Liver (tissue), 3 donors: ENCODE measurements around the gene GRK2.

Experiments used
- EGR1 ChIP-seq, 2 donors: IDR thresholded peaks; 2 replicates each; pipeline ENCODE4 v1.6.1; 2016 to 2018; ENCODE audit warnings: antibody characterized with exemption in 2 of 2, low read depth in 2 of 2
- FOXA1 ChIP-seq: IDR thresholded peaks from 2 replicates; pipeline ENCODE4 v1.6.1; 2016; ENCODE audit warnings: antibody characterized with exemption
- GABPA ChIP-seq, 2 donors: IDR thresholded peaks in 1 of 2; conservative IDR thresholded peaks in 1 of 2; 2 replicates each; pipeline ENCODE4 v1.6.1; 2016; ENCODE audit warnings: antibody characterized with exemption in 2 of 2, mild to moderate bottlenecking in 1 of 2, moderate library complexity in 1 of 2
- RAD21 ChIP-seq, 2 donors: IDR thresholded peaks; 2 replicates each; pipeline ENCODE4 v1.6.1; 2016; ENCODE audit warnings: antibody characterized with exemption in 2 of 2, mild to moderate bottlenecking in 2 of 2
- SP1 ChIP-seq: IDR thresholded peaks from 2 replicates; pipeline ENCODE4 v1.6.1; 2018; ENCODE audit warnings: antibody characterized with exemption, mild to moderate bottlenecking
- TAF1 ChIP-seq: conservative IDR thresholded peaks from 2 replicates; pipeline ENCODE4 v1.6.1; 2016; ENCODE audit warnings: antibody characterized with exemption, mild to moderate bottlenecking
- YY1 ChIP-seq: IDR thresholded peaks from 2 replicates; pipeline ENCODE4 v1.6.1; 2016; ENCODE audit warnings: antibody characterized with exemption, mild to moderate bottlenecking
- TF ChIP-seq, protein P1 (sequence below): fragments of 150-350 bp; IDR thresholded peaks from 2 replicates; pipeline ENCODE4 v1.5.1; 2017; ENCODE audit warnings: improper control_type of control experiment, low read depth, low read length; ENCODE audit not compliant: missing input control
- TF ChIP-seq, protein P2 (sequence below): IDR thresholded peaks from 2 replicates; pipeline ENCODE4 v1.6.1; 2016; ENCODE audit warnings: antibody characterized with exemption
- TF ChIP-seq, protein P3 (sequence below): IDR thresholded peaks from 2 replicates; pipeline ENCODE4 v1.6.1; 2016; ENCODE audit warnings: antibody characterized with exemption, mild to moderate bottlenecking
- TF ChIP-seq, protein P4 (sequence below): IDR thresholded peaks from 2 replicates; pipeline ENCODE4 v1.6.1; 2016; ENCODE audit warnings: antibody characterized with exemption
- TF ChIP-seq, protein P5 (sequence below): IDR thresholded peaks from 2 replicates; pipeline ENCODE4 v1.6.1; 2016; ENCODE audit warnings: antibody characterized with exemption
- donor health status: healthy.
- donor health status: healthy.

DNA sequence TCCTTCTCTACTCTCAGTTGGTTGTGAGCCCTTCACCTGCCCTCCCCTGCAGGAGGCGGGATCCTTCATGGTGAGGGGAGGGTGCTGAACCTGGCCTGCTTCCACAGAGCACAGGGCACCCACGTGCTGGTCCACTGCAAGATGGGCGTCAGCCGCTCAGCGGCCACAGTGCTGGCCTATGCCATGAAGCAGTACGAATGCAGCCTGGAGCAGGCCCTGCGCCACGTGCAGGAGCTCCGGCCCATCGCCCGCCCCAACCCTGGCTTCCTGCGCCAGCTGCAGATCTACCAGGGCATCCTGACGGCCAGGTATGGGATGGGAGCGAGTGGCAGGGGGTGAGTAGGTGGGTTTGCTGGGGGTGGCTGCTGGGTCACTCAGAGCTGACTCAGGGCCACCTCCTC, 43.4 kb downstream of the GRK2 start:
- TF ChIP-seq GABPA (IDR thresholded peaks at IDR 0.05 in 1 of 2, conservative IDR thresholded peaks at IDR 0.05 in 1 of 2) = no peak
- TF ChIP-seq, protein P1, sequence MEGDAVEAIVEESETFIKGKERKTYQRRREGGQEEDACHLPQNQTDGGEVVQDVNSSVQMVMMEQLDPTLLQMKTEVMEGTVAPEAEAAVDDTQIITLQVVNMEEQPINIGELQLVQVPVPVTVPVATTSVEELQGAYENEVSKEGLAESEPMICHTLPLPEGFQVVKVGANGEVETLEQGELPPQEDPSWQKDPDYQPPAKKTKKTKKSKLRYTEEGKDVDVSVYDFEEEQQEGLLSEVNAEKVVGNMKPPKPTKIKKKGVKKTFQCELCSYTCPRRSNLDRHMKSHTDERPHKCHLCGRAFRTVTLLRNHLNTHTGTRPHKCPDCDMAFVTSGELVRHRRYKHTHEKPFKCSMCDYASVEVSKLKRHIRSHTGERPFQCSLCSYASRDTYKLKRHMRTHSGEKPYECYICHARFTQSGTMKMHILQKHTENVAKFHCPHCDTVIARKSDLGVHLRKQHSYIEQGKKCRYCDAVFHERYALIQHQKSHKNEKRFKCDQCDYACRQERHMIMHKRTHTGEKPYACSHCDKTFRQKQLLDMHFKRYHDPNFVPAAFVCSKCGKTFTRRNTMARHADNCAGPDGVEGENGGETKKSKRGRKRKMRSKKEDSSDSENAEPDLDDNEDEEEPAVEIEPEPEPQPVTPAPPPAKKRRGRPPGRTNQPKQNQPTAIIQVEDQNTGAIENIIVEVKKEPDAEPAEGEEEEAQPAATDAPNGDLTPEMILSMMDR = no peak
- TF ChIP-seq YY1 = no peak
- no peak for TF ChIP-seq FOXA1
- no peak for TF ChIP-seq TAF1
- TF ChIP-seq RAD21 (IDR thresholded peaks at IDR 0.05) = no peak
- TF ChIP-seq, protein P2, sequence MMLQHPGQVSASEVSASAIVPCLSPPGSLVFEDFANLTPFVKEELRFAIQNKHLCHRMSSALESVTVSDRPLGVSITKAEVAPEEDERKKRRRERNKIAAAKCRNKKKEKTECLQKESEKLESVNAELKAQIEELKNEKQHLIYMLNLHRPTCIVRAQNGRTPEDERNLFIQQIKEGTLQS = no peak
- no peak for TF ChIP-seq SP1
- TF ChIP-seq, protein P3, sequence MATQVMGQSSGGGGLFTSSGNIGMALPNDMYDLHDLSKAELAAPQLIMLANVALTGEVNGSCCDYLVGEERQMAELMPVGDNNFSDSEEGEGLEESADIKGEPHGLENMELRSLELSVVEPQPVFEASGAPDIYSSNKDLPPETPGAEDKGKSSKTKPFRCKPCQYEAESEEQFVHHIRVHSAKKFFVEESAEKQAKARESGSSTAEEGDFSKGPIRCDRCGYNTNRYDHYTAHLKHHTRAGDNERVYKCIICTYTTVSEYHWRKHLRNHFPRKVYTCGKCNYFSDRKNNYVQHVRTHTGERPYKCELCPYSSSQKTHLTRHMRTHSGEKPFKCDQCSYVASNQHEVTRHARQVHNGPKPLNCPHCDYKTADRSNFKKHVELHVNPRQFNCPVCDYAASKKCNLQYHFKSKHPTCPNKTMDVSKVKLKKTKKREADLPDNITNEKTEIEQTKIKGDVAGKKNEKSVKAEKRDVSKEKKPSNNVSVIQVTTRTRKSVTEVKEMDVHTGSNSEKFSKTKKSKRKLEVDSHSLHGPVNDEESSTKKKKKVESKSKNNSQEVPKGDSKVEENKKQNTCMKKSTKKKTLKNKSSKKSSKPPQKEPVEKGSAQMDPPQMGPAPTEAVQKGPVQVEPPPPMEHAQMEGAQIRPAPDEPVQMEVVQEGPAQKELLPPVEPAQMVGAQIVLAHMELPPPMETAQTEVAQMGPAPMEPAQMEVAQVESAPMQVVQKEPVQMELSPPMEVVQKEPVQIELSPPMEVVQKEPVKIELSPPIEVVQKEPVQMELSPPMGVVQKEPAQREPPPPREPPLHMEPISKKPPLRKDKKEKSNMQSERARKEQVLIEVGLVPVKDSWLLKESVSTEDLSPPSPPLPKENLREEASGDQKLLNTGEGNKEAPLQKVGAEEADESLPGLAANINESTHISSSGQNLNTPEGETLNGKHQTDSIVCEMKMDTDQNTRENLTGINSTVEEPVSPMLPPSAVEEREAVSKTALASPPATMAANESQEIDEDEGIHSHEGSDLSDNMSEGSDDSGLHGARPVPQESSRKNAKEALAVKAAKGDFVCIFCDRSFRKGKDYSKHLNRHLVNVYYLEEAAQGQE = no peak
- TF ChIP-seq, protein P4, sequence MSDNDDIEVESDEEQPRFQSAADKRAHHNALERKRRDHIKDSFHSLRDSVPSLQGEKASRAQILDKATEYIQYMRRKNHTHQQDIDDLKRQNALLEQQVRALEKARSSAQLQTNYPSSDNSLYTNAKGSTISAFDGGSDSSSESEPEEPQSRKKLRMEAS = no peak
- no peak for TF ChIP-seq EGR1 (IDR thresholded peaks at IDR 0.05; ENCODE audit: low read depth in 2 of 2)
- TF ChIP-seq, protein P5, sequence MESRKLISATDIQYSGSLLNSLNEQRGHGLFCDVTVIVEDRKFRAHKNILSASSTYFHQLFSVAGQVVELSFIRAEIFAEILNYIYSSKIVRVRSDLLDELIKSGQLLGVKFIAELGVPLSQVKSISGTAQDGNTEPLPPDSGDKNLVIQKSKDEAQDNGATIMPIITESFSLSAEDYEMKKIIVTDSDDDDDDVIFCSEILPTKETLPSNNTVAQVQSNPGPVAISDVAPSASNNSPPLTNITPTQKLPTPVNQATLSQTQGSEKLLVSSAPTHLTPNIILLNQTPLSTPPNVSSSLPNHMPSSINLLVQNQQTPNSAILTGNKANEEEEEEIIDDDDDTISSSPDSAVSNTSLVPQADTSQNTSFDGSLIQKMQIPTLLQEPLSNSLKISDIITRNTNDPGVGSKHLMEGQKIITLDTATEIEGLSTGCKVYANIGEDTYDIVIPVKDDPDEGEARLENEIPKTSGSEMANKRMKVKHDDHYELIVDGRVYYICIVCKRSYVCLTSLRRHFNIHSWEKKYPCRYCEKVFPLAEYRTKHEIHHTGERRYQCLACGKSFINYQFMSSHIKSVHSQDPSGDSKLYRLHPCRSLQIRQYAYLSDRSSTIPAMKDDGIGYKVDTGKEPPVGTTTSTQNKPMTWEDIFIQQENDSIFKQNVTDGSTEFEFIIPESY = no peak
